Subcutaneous adipose tissue (tissue), 4 donors: ENCODE measurements around the gene LONP1. TPM values are rescaled to one million over a fixed set of nuclear protein-coding genes. Genes with fewer than 3 reads are reported as not detected.

Experiments used
- total RNA-seq, 4 donors: library from RNA; depleted of rRNA; stranded (reverse); fragments of >200 nt; gene quantifications; one replicate each; pipeline ENCODE4 v1.1.0, GENCODE V29; 2016
- TF ChIP-seq, protein P1 (sequence below): fragments of 450-650 bp; IDR thresholded peaks from one replicate; pipeline ENCODE4 v1.5.1; 2016; ENCODE audit warnings: low read depth, mild to moderate bottlenecking, control low read depth, antibody characterized with exemption, moderate library complexity

The LONP1 gene
- total RNA-seq, 4 donors from 2014 or later: 38.8 to 90.4 (median 43.5) TPM

DNA sequence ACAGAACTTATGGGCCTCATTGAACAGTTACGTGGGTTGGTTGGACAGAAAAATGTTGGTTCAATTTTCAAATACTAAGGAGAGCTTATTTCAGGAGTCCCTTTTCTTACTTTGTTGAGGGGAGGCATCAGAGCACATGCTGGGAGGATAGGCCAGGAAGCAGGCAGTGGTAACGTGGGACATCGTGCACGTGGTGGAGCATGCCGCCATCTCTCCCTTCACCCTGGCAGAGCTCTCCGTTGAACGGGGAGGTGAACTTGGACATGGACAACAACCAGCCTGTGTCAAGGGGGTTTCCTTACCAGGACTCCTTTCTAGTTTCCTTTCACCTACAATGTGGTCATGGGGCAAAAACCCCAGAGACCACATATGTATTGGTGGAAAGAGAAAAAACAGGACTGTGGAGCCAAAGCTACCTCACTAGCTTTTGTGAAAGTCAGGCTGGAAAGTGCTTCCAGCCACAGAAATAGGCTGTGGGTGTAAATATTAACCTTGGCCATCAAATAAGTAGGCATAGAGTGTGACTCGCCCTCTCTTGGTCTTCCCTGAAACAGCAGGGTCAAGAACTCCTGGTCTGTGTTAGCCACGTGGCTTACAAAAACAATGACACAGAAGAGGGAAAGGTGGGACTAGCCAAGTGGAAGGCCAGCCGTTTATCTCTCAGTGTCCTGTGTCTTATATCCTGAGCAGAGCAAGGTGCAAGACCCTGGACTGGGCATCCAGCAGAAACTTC lies 54.0 kb downstream of the LONP1 start:
- TF ChIP-seq, protein P1, sequence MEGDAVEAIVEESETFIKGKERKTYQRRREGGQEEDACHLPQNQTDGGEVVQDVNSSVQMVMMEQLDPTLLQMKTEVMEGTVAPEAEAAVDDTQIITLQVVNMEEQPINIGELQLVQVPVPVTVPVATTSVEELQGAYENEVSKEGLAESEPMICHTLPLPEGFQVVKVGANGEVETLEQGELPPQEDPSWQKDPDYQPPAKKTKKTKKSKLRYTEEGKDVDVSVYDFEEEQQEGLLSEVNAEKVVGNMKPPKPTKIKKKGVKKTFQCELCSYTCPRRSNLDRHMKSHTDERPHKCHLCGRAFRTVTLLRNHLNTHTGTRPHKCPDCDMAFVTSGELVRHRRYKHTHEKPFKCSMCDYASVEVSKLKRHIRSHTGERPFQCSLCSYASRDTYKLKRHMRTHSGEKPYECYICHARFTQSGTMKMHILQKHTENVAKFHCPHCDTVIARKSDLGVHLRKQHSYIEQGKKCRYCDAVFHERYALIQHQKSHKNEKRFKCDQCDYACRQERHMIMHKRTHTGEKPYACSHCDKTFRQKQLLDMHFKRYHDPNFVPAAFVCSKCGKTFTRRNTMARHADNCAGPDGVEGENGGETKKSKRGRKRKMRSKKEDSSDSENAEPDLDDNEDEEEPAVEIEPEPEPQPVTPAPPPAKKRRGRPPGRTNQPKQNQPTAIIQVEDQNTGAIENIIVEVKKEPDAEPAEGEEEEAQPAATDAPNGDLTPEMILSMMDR: no peak

DNA sequence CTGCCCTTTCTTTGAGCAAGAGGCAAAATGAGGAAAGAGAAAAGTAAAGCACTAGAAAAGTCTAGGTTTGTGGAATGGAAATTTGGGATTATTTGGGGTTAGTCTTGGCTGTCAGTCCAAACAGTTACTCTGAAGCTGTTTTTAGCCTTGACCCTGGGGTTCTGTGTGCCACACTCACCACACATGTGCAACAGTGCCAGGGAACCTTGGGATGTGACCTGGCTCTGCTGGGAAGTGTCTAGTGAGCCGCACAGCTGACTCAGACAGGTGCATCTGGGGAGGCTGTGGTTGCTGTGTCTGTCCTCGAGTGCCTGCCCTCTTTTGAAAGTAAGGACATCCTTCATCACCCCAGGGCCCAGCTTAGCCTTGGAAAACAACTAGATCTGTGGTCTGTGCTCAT lies 55.4 kb downstream of the LONP1 start:
- TF ChIP-seq, protein P1: no peak

DNA sequence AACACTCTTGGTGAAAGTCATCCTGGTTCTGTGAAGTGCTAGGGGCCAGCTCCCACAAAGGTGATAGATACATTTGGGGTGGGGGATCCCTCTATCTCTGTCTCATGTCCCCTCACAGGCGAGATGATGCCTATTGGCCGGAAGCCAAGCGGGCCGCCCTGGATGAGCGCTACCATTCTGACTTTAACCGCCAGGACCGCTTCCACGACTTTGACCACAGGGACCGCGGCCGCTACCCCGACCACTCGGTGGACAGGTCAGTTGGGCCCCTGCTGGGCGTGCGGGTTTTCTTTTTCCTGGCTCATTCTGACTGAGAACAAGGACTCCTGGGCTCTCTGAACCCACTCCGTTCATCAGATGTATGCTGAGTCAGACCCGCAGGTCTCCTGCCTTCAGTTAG lies 56.0 kb downstream of the LONP1 start:
- TF ChIP-seq, protein P1: no peak

DNA sequence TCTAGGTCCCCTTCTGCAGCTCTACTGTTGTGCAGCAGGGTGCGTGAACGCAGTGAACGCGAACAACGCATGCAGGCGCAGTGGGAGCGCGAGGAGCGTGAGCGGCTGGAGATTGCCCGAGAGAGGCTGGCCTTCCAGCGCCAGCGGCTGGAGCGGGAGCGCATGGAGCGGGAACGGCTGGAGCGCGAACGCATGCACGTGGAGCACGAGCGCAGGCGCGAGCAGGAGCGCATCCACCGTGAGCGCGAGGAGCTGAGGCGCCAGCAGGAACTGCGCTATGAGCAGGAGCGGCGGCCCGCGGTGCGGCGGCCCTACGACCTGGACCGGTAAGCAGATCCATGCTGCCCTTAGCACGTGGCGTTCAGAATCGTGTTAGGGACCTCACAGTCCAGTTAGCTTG lies 58.5 kb downstream of the LONP1 start:
- TF ChIP-seq, protein P1: no peak

DNA sequence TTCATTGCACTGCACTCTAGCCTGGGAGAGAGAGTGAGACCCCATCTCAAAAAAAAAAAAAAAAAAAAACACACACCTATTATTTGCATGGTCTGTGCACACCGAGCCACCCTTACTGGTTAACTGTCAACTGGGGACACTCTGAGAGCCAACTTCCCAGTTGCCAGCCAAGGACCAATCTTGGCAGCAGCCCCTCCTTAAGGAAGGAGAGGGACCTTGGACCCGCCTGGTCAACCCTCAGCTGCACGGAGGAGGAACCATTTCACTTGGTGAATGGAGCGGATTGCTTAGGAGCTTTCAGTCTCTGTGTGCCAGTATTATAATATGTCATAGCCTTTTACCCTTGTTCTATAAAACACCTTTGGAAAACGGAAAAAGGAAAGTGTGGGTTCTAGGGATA lies 64.5 kb downstream of the LONP1 start:
- TF ChIP-seq, protein P1: no peak

DNA sequence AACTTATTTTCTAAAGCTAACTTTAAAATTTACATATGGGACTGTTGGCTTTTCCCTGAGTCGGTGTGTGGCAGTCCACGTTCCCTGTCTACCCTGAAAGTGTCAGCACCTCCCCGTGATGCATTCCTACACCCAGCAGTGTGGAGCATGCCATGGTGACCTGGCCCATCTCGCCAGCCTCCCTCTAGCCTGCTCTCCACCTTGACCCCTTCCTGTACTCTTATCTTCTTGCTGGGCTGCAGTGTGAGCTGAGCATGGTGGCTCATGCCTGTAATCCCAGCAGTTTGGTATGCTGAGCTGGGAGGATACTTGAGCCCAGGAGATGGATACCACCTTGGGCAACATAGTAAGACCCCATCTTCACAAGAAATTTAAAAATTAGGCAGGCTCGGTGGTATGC lies 65.0 kb downstream of the LONP1 start:
- TF ChIP-seq, protein P1: no peak

DNA sequence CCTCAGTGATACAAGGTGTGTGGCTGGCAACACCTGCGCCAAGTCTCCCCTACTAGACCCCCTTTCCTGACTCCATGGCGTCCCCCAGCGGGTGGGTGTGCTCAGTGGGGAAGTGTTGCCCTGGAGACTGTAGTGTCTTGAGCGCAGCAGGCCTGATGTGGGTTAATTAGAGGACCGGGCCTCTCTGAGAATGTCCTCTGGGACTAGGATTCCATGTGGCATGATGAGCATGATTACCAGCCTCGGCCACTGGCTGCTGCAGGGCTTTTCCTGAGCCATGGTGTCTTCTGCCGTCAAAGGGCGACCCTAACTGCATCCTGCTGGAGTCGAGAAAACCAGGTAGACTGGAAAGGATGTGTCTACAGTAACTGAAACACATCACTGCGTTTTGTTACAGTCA lies 67.7 kb downstream of the LONP1 start:
- TF ChIP-seq, protein P1: no peak
